ENCODE results near the gene PLD1.
"Not testable (repeated sequence)": the region's sequence is repeated elsewhere in the genome, so short reads cannot be mapped to it uniquely, and the experiment has no call there.

Gene PLD1

GRCh38 chr3:171695426-171695825, 114.9 kb downstream of the PLD1 start:
- DNase-seq (ENCODE audit: low read depth), result no peak
- H3K4me3 ChIP-seq (ENCODE audit: low read length), result no peak overlapping the region
- no peak for TF ChIP-seq CTCF (IDR thresholded peaks at IDR 0.05; ENCODE audit: insufficient read depth, low read depth, low read length, missing control alignments)

- no peak overlapping the region for H3K4me3 ChIP-seq (ENCODE audit: low read length)
- no peak for DNase-seq (ENCODE audit: low read depth)
- no peak for TF ChIP-seq CTCF (IDR thresholded peaks at IDR 0.05; ENCODE audit: insufficient read depth, low read depth, low read length, missing control alignments)
These were observed 115.4 kb downstream of the PLD1 start for GRCh38 chr3:171694888-171695287.

- not testable (repeated sequence) for H3K4me3 ChIP-seq (ENCODE audit: low read length); DNase-seq (ENCODE audit: low read depth)
These were observed 117.7 kb downstream of the PLD1 start for GRCh38 chr3:171692551-171692950.

GRCh38 chr3:171691485-171691884, 118.8 kb downstream of the PLD1 start:
- TF ChIP-seq CTCF (IDR thresholded peaks at IDR 0.05; ENCODE audit: insufficient read depth, low read depth, low read length, missing control alignments), result no peak
- H3K4me3 ChIP-seq (ENCODE audit: low read length), result no peak overlapping the region
- DNase-seq (ENCODE audit: low read depth), result no peak

- DNase-seq (ENCODE audit: low read depth), result no peak
- H3K4me3 ChIP-seq (ENCODE audit: low read length), result no peak overlapping the region
- TF ChIP-seq CTCF (IDR thresholded peaks at IDR 0.05; ENCODE audit: insufficient read depth, low read depth, low read length, missing control alignments), result no peak
These were observed 120.0 kb downstream of the PLD1 start for GRCh38 chr3:171690281-171690680.

- TF ChIP-seq CTCF (IDR thresholded peaks at IDR 0.05; ENCODE audit: insufficient read depth, low read depth, low read length, missing control alignments), result no peak
- peak; percentile 6 for DNase-seq (ENCODE audit: low read depth)
- H3K4me3 ChIP-seq (ENCODE audit: low read length), result no peak overlapping the region
These were observed 121.7 kb downstream of the PLD1 start for GRCh38 chr3:171688593-171688992.

- DNase-seq (ENCODE audit: low read depth), result no peak
- TF ChIP-seq CTCF (IDR thresholded peaks at IDR 0.05; ENCODE audit: insufficient read depth, low read depth, low read length, missing control alignments), result no peak
- no peak overlapping the region for H3K4me3 ChIP-seq (ENCODE audit: low read length)
These were observed 122.3 kb downstream of the PLD1 start for GRCh38 chr3:171688002-171688401.

GRCh38 chr3:171687581-171687980, 122.7 kb downstream of the PLD1 start:
- no peak for TF ChIP-seq CTCF (IDR thresholded peaks at IDR 0.05; ENCODE audit: insufficient read depth, low read depth, low read length, missing control alignments)
- H3K4me3 ChIP-seq (ENCODE audit: low read length), result no peak overlapping the region
- DNase-seq (ENCODE audit: low read depth), result no peak

Data from epithelial cell of esophagus (primary cell).